HEK293 (cell line): ENCODE results near the gene SLC12A4.

Source experiments
- ATF2 ChIP-seq: fragments of 450-650 bp; formaldehyde crosslinking; IDR thresholded peaks from 2 replicates; pipeline ENCODE4 v1.5.1; 2016; ENCODE audit warnings: missing biosample characterization, missing genetic modification characterization, low read depth
- EGR2 ChIP-seq: fragments of 450-650 bp; formaldehyde crosslinking; IDR thresholded peaks from 2 replicates; pipeline ENCODE4 v1.5.1; 2016; ENCODE audit warnings: low read depth, missing biosample characterization, missing genetic modification characterization
- GLI2 ChIP-seq: fragments of 450-650 bp; formaldehyde crosslinking; IDR thresholded peaks from 2 replicates; pipeline ENCODE4; 2017; ENCODE audit warnings: missing biosample characterization, missing genetic modification characterization, low read depth, borderline replicate concordance
- KLF1 ChIP-seq: fragments of 450-650 bp; formaldehyde crosslinking; IDR thresholded peaks from 2 replicates; pipeline ENCODE4 v1.5.1; 2016; ENCODE audit warnings: missing biosample characterization, missing genetic modification characterization
- KLF16 ChIP-seq: fragments of 450-650 bp; formaldehyde crosslinking; IDR thresholded peaks from 2 replicates; pipeline ENCODE4 v1.5.1; 2017; ENCODE audit warnings: missing biosample characterization, missing genetic modification characterization
- KLF9 ChIP-seq: fragments of 450-650 bp; formaldehyde crosslinking; IDR thresholded peaks from 2 replicates; pipeline ENCODE4 v1.5.1; 2016; ENCODE audit warnings: missing biosample characterization, missing genetic modification characterization, low read depth
- PBX3 ChIP-seq: sonication (generic); formaldehyde crosslinking; IDR thresholded peaks from 2 replicates; pipeline ENCODE4 v1.8.1; 2022; ENCODE audit warnings: mild to moderate bottlenecking, moderate library complexity, missing genetic modification reagents
- PRDM1 ChIP-seq: fragments of 450-650 bp; formaldehyde crosslinking; IDR thresholded peaks from 2 replicates; pipeline ENCODE4; 2016; ENCODE audit warnings: missing biosample characterization, missing genetic modification characterization
- TRIM28 ChIP-seq: IDR thresholded peaks from 2 replicates; pipeline ENCODE4 v1.6.1; 2011; ENCODE audit warnings: low read length, control low read depth, borderline replicate concordance
- ZBTB48 ChIP-seq: fragments of 450-650 bp; formaldehyde crosslinking; IDR thresholded peaks from 2 replicates; pipeline ENCODE4 v1.5.1; 2016; ENCODE audit warnings: missing biosample characterization, missing genetic modification characterization
- ZBTB6 ChIP-seq: fragments of 450-650 bp; formaldehyde crosslinking; IDR thresholded peaks from 2 replicates; pipeline ENCODE4 v1.5.1; 2017; ENCODE audit warnings: missing biosample characterization, missing genetic modification characterization
- ZEB2 ChIP-seq: fragments of 450-650 bp; formaldehyde crosslinking; IDR thresholded peaks from 2 replicates; pipeline ENCODE4 v1.5.1; 2016; ENCODE audit warnings: missing biosample characterization, missing genetic modification characterization
- ZFHX2 ChIP-seq: fragments of 450-650 bp; formaldehyde crosslinking; conservative IDR thresholded peaks from 2 replicates; pipeline ENCODE4 v1.5.1; 2016; ENCODE audit warnings: missing biosample characterization, missing genetic modification characterization
- ZFP3 ChIP-seq: fragments of 450-650 bp; formaldehyde crosslinking; IDR thresholded peaks from 2 replicates; pipeline ENCODE4 v1.5.1; 2016; ENCODE audit warnings: low read depth, missing biosample characterization, missing genetic modification characterization
- ZFP69B ChIP-seq: fragments of 450-650 bp; formaldehyde crosslinking; IDR thresholded peaks from 2 replicates; pipeline ENCODE4 v1.5.1; 2016; ENCODE audit warnings: missing biosample characterization, missing genetic modification characterization
- ZNF174 ChIP-seq: fragments of 450-650 bp; formaldehyde crosslinking; IDR thresholded peaks from 2 replicates; pipeline ENCODE4 v1.5.0; 2017; ENCODE audit warnings: missing biosample characterization, mild to moderate bottlenecking, missing genetic modification characterization
- ZNF335 ChIP-seq: fragments of 450-650 bp; formaldehyde crosslinking; conservative IDR thresholded peaks from 2 replicates; pipeline ENCODE4 v1.5.1; 2016; ENCODE audit warnings: missing biosample characterization, missing genetic modification characterization
- ZNF529 ChIP-seq: fragments of 450-650 bp; formaldehyde crosslinking; IDR thresholded peaks from 2 replicates; pipeline ENCODE4 v1.5.1; 2017; ENCODE audit warnings: missing genetic modification characterization, missing biosample characterization; ENCODE audit not compliant: insufficient replicate concordance
- ZNF530 ChIP-seq: fragments of 450-650 bp; formaldehyde crosslinking; IDR thresholded peaks from 2 replicates; pipeline ENCODE4 v1.5.1; 2016; ENCODE audit warnings: low read depth, missing biosample characterization, missing genetic modification characterization
- ZNF549 ChIP-seq: fragments of 450-650 bp; IDR thresholded peaks from 2 replicates; pipeline ENCODE4 v1.5.1; 2018; ENCODE audit warnings: missing biosample characterization, missing genetic modification characterization, mild to moderate bottlenecking, inconsistent platforms, moderate library complexity
- ZNF585B ChIP-seq: fragments of 450-650 bp; formaldehyde crosslinking; IDR thresholded peaks from 2 replicates; pipeline ENCODE4 v1.5.1; 2016; ENCODE audit warnings: missing biosample characterization, missing genetic modification characterization
- ZNF624 ChIP-seq: fragments of 450-650 bp; formaldehyde crosslinking; IDR thresholded peaks from 2 replicates; pipeline ENCODE4 v1.5.1; 2017; ENCODE audit warnings: missing biosample characterization, missing genetic modification characterization
- ZNF629 ChIP-seq: fragments of 450-650 bp; formaldehyde crosslinking; IDR thresholded peaks from 2 replicates; pipeline ENCODE4 v1.5.1; 2017; ENCODE audit warnings: missing biosample characterization, missing genetic modification characterization
- ZNF645 ChIP-seq: fragments of 450-650 bp; formaldehyde crosslinking; IDR thresholded peaks from 2 replicates; pipeline ENCODE4; 2016; ENCODE audit warnings: missing biosample characterization, missing genetic modification characterization
- ZNF837 ChIP-seq: fragments of 450-650 bp; formaldehyde crosslinking; IDR thresholded peaks from 2 replicates; pipeline ENCODE4 v1.5.1; 2016; ENCODE audit warnings: missing biosample characterization, missing genetic modification characterization
- TF ChIP-seq, protein P1 (sequence below): fragments of 450-650 bp; formaldehyde crosslinking; IDR thresholded peaks from 2 replicates; pipeline ENCODE4 v1.5.1; 2016; ENCODE audit warnings: missing biosample characterization, missing genetic modification characterization
- TF ChIP-seq, protein P2 (sequence below): fragments of 450-650 bp; formaldehyde crosslinking; IDR thresholded peaks from 2 replicates; pipeline ENCODE4 v1.5.0; 2017; ENCODE audit warnings: missing biosample characterization, missing genetic modification characterization, borderline replicate concordance
- TF ChIP-seq, protein P3 (sequence below): fragments of 450-650 bp; IDR thresholded peaks from 2 replicates; pipeline ENCODE4 v1.5.1; 2018; ENCODE audit warnings: missing biosample characterization, mild to moderate bottlenecking, missing genetic modification characterization

The SLC12A4 gene

DNA sequence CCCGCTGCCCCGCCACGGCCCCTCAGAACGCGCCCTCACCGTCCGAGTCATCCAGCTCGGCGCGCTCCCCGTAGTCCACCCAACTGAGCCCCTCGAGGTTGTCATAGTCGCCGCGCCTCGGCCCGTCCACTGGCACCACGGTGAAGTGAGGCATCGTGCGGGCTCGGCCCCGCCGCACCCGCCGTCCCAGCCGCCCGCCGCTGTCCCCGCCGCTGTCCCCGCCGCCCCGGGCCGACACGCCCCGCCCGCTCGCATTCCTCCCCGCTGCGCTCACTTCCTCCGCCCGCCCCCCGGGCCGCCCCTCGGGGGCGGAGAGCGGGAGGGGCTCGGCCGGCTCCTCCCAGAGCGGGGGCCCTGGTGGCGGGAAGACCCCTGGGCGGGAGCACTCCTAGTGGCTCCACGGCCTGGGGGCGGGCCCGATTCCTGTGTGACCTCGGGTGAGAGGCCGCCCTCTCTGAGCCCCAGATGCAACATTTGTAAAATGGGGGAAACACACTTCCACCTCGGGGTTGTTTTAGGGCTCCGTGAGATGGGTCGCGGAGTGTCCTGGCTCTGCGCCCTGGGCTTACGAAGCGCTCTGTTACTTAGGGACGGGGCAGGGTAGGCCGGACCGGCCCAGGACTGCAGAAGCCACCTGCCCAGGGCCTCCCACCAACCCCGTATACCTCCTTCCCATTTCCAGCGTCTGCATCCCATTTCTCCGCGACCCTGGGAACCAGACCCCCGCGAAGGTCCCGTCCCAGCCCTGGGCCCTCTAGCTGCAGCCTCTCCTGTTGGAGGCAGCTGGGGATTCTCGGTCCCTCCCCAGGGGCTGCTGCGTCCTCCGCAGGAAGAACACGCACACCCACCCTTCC is at the start of gene SLC12A4 (continued):
- 0 out of 2 replicates have a peak, but pooled peaks have one; percentile 33 for TF ChIP-seq ZEB2 (tag by site-specific recombination)
- peak; percentile 71 for TF ChIP-seq ZFHX2
- TF ChIP-seq ZFP3 (tag by site-specific recombination), result peak; percentile 13; the same call in 1 of the 2 replicates
- no peak for TF ChIP-seq PRDM1 (tag by site-specific recombination)
- 0 out of 2 replicates have a peak, but pooled peaks have one; percentile 17 for TF ChIP-seq ZFP69B (tag by site-specific recombination)
- no peak for TF ChIP-seq ZNF530 (tag by site-specific recombination)
- TF ChIP-seq ZNF629 (tag by site-specific recombination), result peak; percentile 21; the same call in 1 of the 2 replicates
- TF ChIP-seq ZNF837 (tag by site-specific recombination), result no peak
- peak; percentile 62 for TF ChIP-seq KLF16 (tag by site-specific recombination)
- no peak for TF ChIP-seq ZNF174 (tag by site-specific recombination)
- TF ChIP-seq, protein P1, sequence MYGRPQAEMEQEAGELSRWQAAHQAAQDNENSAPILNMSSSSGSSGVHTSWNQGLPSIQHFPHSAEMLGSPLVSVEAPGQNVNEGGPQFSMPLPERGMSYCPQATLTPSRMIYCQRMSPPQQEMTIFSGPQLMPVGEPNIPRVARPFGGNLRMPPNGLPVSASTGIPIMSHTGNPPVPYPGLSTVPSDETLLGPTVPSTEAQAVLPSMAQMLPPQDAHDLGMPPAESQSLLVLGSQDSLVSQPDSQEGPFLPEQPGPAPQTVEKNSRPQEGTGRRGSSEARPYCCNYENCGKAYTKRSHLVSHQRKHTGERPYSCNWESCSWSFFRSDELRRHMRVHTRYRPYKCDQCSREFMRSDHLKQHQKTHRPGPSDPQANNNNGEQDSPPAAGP (tag by site-specific recombination), result peak; percentile 63
- TF ChIP-seq ZNF529, result no peak
- no peak for TF ChIP-seq ZNF645
- TF ChIP-seq, protein P2, sequence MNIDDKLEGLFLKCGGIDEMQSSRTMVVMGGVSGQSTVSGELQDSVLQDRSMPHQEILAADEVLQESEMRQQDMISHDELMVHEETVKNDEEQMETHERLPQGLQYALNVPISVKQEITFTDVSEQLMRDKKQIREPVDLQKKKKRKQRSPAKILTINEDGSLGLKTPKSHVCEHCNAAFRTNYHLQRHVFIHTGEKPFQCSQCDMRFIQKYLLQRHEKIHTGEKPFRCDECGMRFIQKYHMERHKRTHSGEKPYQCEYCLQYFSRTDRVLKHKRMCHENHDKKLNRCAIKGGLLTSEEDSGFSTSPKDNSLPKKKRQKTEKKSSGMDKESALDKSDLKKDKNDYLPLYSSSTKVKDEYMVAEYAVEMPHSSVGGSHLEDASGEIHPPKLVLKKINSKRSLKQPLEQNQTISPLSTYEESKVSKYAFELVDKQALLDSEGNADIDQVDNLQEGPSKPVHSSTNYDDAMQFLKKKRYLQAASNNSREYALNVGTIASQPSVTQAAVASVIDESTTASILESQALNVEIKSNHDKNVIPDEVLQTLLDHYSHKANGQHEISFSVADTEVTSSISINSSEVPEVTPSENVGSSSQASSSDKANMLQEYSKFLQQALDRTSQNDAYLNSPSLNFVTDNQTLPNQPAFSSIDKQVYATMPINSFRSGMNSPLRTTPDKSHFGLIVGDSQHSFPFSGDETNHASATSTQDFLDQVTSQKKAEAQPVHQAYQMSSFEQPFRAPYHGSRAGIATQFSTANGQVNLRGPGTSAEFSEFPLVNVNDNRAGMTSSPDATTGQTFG (tag by site-specific recombination), result no peak
- TF ChIP-seq GLI2 (tag by site-specific recombination), result no peak
- TF ChIP-seq TRIM28, result no peak
- TF ChIP-seq KLF9, result peak; percentile 87
- TF ChIP-seq KLF1, result peak; percentile 73
- TF ChIP-seq ZBTB48 (tag by site-specific recombination), result 0 out of 2 replicates have a peak, but pooled peaks have one; percentile 17
- TF ChIP-seq PBX3 (CRISPR knock-in tag), result no peak
- TF ChIP-seq ZNF585B (tag by site-specific recombination), result no peak
- TF ChIP-seq, protein P3, sequence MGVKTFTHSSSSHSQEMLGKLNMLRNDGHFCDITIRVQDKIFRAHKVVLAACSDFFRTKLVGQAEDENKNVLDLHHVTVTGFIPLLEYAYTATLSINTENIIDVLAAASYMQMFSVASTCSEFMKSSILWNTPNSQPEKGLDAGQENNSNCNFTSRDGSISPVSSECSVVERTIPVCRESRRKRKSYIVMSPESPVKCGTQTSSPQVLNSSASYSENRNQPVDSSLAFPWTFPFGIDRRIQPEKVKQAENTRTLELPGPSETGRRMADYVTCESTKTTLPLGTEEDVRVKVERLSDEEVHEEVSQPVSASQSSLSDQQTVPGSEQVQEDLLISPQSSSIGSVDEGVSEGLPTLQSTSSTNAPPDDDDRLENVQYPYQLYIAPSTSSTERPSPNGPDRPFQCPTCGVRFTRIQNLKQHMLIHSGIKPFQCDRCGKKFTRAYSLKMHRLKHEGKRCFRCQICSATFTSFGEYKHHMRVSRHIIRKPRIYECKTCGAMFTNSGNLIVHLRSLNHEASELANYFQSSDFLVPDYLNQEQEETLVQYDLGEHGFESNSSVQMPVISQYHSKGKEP, result 0 out of 2 replicates have a peak, but pooled peaks have one; percentile 5
- peak; percentile 35; the same call in 1 of the 2 replicates for TF ChIP-seq EGR2 (tag by site-specific recombination)
- TF ChIP-seq ZNF335 (tag by site-specific recombination), result peak; percentile 57
- no peak for TF ChIP-seq ZNF549 (tag by site-specific recombination)
- TF ChIP-seq ZBTB6, result peak; percentile 11; the same call in 1 of the 2 replicates
- TF ChIP-seq ATF2 (tag by site-specific recombination), result no peak
- TF ChIP-seq ZNF624 (tag by site-specific recombination), result no peak
